Measurements from ENCODE around the gene PLXNA4. TPM values are rescaled to one million over a fixed set of nuclear protein-coding genes. Genes with fewer than 3 reads are reported as not detected.

PLXNA4 gene
- total and polyA plus RNA-seq, 8 donors: 0.15 to 12.8 (median 1.6) TPM

GRCh38 chr7:132546366-132547127, 29.7 kb downstream of the PLXNA4 start:
- H3K27ac ChIP-seq: no peak overlapping the region
- intact Hi-C loops (cut with DNase I; ENCODE audit: low total_unique reads): no loop called here
- no peaks in the 10 kb centered on the region for H3K4me1 ChIP-seq
- WGBS, 5 donors: 57 to 84% (median 79%) methylated on average over 1 of the region's 1 CpG
- H3K9me3 ChIP-seq: peaks cover 0 to 29% (median 20%) of the 10 kb centered on the region in 4 donors
- peaks cover 0 to 57% (median 6%) of the 10 kb centered on the region in 3 donors for H3K27me3 ChIP-seq
- no peak for DNase-seq
- H3K36me3 ChIP-seq: peaks cover 0 to 5% (median 0%) of the 10 kb centered on the region in 4 donors
- TF ChIP-seq POLR2AphosphoS5 (IDR thresholded peaks at IDR 0.05) (no peak), EP300 (IDR thresholded peaks at IDR 0.05) (no peak), POLR2A (IDR thresholded peaks at IDR 0.05) (no peak)
- TF ChIP-seq, protein P1, sequence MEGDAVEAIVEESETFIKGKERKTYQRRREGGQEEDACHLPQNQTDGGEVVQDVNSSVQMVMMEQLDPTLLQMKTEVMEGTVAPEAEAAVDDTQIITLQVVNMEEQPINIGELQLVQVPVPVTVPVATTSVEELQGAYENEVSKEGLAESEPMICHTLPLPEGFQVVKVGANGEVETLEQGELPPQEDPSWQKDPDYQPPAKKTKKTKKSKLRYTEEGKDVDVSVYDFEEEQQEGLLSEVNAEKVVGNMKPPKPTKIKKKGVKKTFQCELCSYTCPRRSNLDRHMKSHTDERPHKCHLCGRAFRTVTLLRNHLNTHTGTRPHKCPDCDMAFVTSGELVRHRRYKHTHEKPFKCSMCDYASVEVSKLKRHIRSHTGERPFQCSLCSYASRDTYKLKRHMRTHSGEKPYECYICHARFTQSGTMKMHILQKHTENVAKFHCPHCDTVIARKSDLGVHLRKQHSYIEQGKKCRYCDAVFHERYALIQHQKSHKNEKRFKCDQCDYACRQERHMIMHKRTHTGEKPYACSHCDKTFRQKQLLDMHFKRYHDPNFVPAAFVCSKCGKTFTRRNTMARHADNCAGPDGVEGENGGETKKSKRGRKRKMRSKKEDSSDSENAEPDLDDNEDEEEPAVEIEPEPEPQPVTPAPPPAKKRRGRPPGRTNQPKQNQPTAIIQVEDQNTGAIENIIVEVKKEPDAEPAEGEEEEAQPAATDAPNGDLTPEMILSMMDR (IDR thresholded peaks at IDR 0.05): no peak
- H3K4me3 ChIP-seq: no peak overlapping the region

DNA sequence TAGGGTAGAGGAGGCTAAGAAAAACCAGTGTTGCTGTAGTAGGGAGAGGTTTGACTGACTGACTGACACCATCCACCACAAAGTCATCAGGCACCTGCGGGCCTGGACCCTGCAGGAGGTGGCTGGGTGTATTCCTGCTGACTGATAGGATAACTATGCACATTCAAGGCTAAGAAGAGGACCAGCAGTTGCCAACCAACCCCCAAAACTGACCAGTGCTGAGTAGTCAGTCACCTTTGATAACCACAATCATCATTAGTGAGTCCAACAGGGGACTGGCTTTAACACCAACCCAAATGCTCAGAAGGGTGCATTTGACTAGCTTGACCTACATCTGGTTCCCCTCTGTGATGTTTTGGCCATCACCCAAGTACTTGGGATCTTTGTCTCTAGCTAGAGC, 30.5 kb downstream of the PLXNA4 start:
- peaks cover 0 to 1% (median 0%) of the 10 kb centered on the region in 4 donors for H3K36me3 ChIP-seq
- no peak overlapping the region for H3K4me3 ChIP-seq
- H3K4me1 ChIP-seq: no peaks in the 10 kb centered on the region
- H3K27me3 ChIP-seq: peaks cover 0 to 54% (median 3%) of the 10 kb centered on the region in 3 donors
- DNase-seq: no peak
- no peak overlapping the region for H3K27ac ChIP-seq
- peaks cover 0 to 22% (median 12%) of the 10 kb centered on the region in 4 donors for H3K9me3 ChIP-seq
- 65 to 100% (median 82%) methylated on average over 1 of the region's 1 CpG for WGBS, 5 donors
- intact Hi-C loops (cut with DNase I; ENCODE audit: low total_unique reads): no loop called here
- TF ChIP-seq POLR2AphosphoS5 (IDR thresholded peaks at IDR 0.05): no peak
- no peak for TF ChIP-seq EP300 (IDR thresholded peaks at IDR 0.05)
- TF ChIP-seq, protein P1 (IDR thresholded peaks at IDR 0.05): no peak
- no peak for TF ChIP-seq POLR2A (IDR thresholded peaks at IDR 0.05)

GRCh38 chr7:132544999-132545398, 31.3 kb downstream of the PLXNA4 start:
- Histone ChIP-seq H3K27ac (no peak overlapping the region), H3K4me3 (no peak overlapping the region), H3K36me3 (no peaks in the 10 kb centered on the region), H3K9me3 (peaks cover 0 to 14% (median 6%) of the 10 kb centered on the region in 4 donors), H3K4me1 (no peaks in the 10 kb centered on the region), H3K27me3 (peaks cover 0 to 50% (median 3%) of the 10 kb centered on the region in 3 donors)
- intact Hi-C loops (cut with DNase I; ENCODE audit: low total_unique reads): no loop called here
- TF ChIP-seq, protein P1 (IDR thresholded peaks at IDR 0.05): no peak
- TF ChIP-seq POLR2A (IDR thresholded peaks at IDR 0.05): no peak
- no peak for TF ChIP-seq POLR2AphosphoS5 (IDR thresholded peaks at IDR 0.05)
- no peak for TF ChIP-seq EP300 (IDR thresholded peaks at IDR 0.05)
- DNase-seq: no peak
- 58 to 84% (median 77%) methylated on average over 1 of the region's 1 CpG for WGBS, 5 donors

DNA sequence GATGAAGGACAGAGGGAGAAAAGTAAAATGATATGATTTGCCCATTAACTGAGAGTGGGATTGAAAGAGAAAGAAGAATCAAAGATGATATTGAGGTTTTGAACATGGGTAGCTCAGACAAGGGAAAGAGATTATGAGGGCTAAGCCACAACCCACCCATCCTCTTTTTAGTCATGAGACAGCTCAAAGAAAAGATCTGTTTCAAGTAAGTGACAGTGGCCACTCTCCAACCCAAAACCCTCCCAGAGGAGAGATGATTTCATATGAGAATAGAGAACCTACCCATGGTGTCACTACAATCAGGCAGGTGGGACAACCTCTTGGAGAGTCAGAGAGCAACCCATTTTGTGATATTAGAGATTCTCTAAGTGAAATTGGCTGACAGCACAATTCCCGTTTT, 32.2 kb downstream of the PLXNA4 start:
- Histone ChIP-seq H3K4me1 (no peaks in the 10 kb centered on the region), H3K36me3 (no peaks in the 10 kb centered on the region), H3K4me3 (no peak overlapping the region), H3K27me3 (peaks cover 0 to 57% (median 3%) of the 10 kb centered on the region in 3 donors), H3K27ac (no peak overlapping the region), H3K9me3 (peaks cover 0 to 12% (median 5%) of the 10 kb centered on the region in 4 donors)
- no peak for DNase-seq
- TF ChIP-seq, protein P1 (IDR thresholded peaks at IDR 0.05): no peak
- TF ChIP-seq POLR2A (IDR thresholded peaks at IDR 0.05): no peak
- no peak for TF ChIP-seq EP300 (IDR thresholded peaks at IDR 0.05)
- TF ChIP-seq POLR2AphosphoS5 (IDR thresholded peaks at IDR 0.05): no peak
- intact Hi-C loops (cut with DNase I; ENCODE audit: low total_unique reads): no loop called here
- 56 to 93% (median 74%) methylated on average over 1 of the region's 1 CpG for WGBS, 5 donors

Data from stomach (tissue), 9 donors.